ENCODE results near the gene CCL11. TPM values are rescaled to one million over a fixed set of nuclear protein-coding genes. Genes with fewer than 3 reads are reported as not detected.

Gene CCL11
- total and polyA plus RNA-seq, 2 experiments from 2014 or later, result not detected

- no peak for DNase-seq (ENCODE audit: low read depth in 1 of 2, low spot score in 1 of 2)
- Histone ChIP-seq H3K27ac (no peak overlapping the region), H3K9me3 (ENCODE audit: low read depth) (no peaks in the 10 kb centered on the region), H3K4me3 (no peak overlapping the region), H3K4me1 (ENCODE audit: low read depth) (no peaks in the 10 kb centered on the region), H3K27me3 (no peaks in the 10 kb centered on the region), H3K36me3 (no peaks in the 10 kb centered on the region)
- TF ChIP-seq CTCF (IDR thresholded peaks at IDR 0.05; ENCODE audit: low read depth, low read length), result no peak
These were observed 36.5 kb upstream of the CCL11 start for GRCh38 chr17:34249061-34249460.

GRCh38 chr17:34249478-34249877, 36.1 kb upstream of the CCL11 start:
- H3K9me3 ChIP-seq (ENCODE audit: low read depth), result no peaks in the 10 kb centered on the region
- no peak for TF ChIP-seq CTCF (IDR thresholded peaks at IDR 0.05; ENCODE audit: low read depth, low read length)
- peaks cover 1% of the 10 kb centered on the region for H3K4me1 ChIP-seq (ENCODE audit: low read depth)

GRCh38 chr17:34251186-34251585, 34.4 kb upstream of the CCL11 start:
- no peak for TF ChIP-seq CTCF (IDR thresholded peaks at IDR 0.05; ENCODE audit: low read depth, low read length)
- Histone ChIP-seq H3K36me3 (no peaks in the 10 kb centered on the region), H3K4me1 (ENCODE audit: low read depth) (peaks cover 4% of the 10 kb centered on the region), H3K4me3 (no peak overlapping the region), H3K27me3 (no peaks in the 10 kb centered on the region), H3K9me3 (ENCODE audit: low read depth) (no peaks in the 10 kb centered on the region), H3K27ac (no peak overlapping the region)
- no peak for DNase-seq (ENCODE audit: low read depth in 1 of 2, low spot score in 1 of 2)

More at GRCh38 chr17:34249478-34249877, 36.1 kb upstream of the CCL11 start:
- Histone ChIP-seq H3K36me3 (no peaks in the 10 kb centered on the region), H3K4me3 (no peak overlapping the region), H3K27ac (no peak overlapping the region), H3K27me3 (no peaks in the 10 kb centered on the region)
- DNase-seq (ENCODE audit: low read depth in 1 of 2, low spot score in 1 of 2), result no peak

- TF ChIP-seq CTCF (IDR thresholded peaks at IDR 0.05; ENCODE audit: low read depth, low read length), result no peak
- no peak overlapping the region for H3K4me3 ChIP-seq
- H3K9me3 ChIP-seq (ENCODE audit: low read depth), result no peaks in the 10 kb centered on the region
- H3K27me3 ChIP-seq, result no peaks in the 10 kb centered on the region
- peaks cover 4% of the 10 kb centered on the region for H3K4me1 ChIP-seq (ENCODE audit: low read depth)
- no peaks in the 10 kb centered on the region for H3K36me3 ChIP-seq
- H3K27ac ChIP-seq, result no peak overlapping the region
- DNase-seq (ENCODE audit: low read depth in 1 of 2, low spot score in 1 of 2), result no peak
These were observed 33.5 kb upstream of the CCL11 start for GRCh38 chr17:34252095-34252443.

DNA sequence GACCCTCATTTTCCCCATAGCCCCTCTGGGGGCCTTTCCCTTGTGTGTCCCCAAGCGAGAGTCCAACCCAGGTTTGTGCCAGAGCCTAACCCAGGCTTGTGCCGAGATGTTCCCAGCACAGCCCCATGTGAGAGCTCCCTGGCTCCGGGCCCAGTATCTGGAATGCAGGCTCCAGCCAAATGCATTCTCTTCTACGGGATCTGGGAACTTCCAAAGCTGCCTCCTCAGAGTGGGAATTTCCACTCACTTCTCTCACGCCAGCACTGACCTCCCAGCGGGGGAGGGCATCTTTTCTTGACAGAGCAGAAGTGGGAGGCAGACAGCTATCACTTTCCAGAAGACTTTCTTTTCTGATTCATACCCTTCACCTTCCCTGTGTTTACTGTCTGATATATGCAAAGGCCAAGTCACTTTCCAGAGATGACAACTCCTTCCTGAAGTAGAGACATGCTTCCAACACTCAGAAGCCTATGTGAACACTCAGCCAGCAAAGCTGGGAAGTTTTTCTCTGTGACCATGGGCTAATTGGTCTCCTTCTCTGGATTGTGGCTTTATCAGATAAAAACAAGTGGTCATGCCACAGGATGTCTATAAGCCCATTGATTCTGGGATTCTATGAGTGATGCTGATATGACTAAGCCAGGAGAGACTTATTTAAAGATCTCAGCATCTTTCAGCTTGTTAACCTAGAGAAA, 33.0 kb upstream of the CCL11 start:
- Histone ChIP-seq H3K4me3 (no peak overlapping the region), H3K27ac (no peak overlapping the region), H3K36me3 (no peaks in the 10 kb centered on the region), H3K4me1 (ENCODE audit: low read depth) (peaks cover 4% of the 10 kb centered on the region), H3K27me3 (no peaks in the 10 kb centered on the region), H3K9me3 (ENCODE audit: low read depth) (no peaks in the 10 kb centered on the region)
- DNase-seq (ENCODE audit: low read depth in 1 of 2, low spot score in 1 of 2), result peak; percentile 69 to 97
- no peak for TF ChIP-seq CTCF (IDR thresholded peaks at IDR 0.05; ENCODE audit: low read depth, low read length)
